Panc1 (cell line): ENCODE results near the gene MUCL3. TPM values are rescaled to one million over a fixed set of nuclear protein-coding genes. Genes with fewer than 3 reads are reported as not detected.
"Not testable (repeated sequence)": the region's sequence is repeated elsewhere in the genome, so short reads cannot be mapped to it uniquely, and the experiment has no call there.

ENCODE experiments used
- ATAC-seq: fragments of 200-7000 bp; cut with Tn5 transposase; 2 replicates; pipeline ENCODE4 v1.9.1; 2020; ENCODE audit warnings: mild to moderate bottlenecking, moderate library complexity
- BruUV-seq: library from RNA; stranded (reverse); fragments of 400-500 nt; replicated peaks from 2 replicates; lab custom pipeline; 2021; lab: Mats Ljungman, UMichigan
- CTCF ChIA-PET: fragments of 300-600 bp; sonication (Branson Sonifier 250); formaldehyde crosslinking; loops from one replicate; lab custom pipeline; 2022; ENCODE audit warnings: antibody characterized with exemption; lab: Charles Lee
- POLR2A ChIA-PET: fragments of 300-600 bp; sonication (Branson Sonifier 250); formaldehyde crosslinking; loops from one replicate; lab custom pipeline; 2022; ENCODE audit warnings: antibody characterized with exemption; lab: Charles Lee
- DNase-seq: peaks from one replicate; pipeline ENCODE4 v3.0.0-alpha.2; 2010; ENCODE audit warnings: low read depth, low spot score
- H3K27ac ChIP-seq: 2 replicates; pipeline ENCODE4 v1.5.1; 2011; ENCODE audit warnings: mild to moderate bottlenecking, low read length, inconsistent platforms
- H3K27me3 ChIP-seq: fragments of 200-500 bp; sonication (Bioruptor generic); 2 replicates; pipeline ENCODE4 v1.6.0; 2014; ENCODE audit warnings: low read length, inconsistent platforms; ENCODE audit not compliant: control insufficient read depth, insufficient read depth
- H3K36me3 ChIP-seq: fragments of 200-500 bp; sonication (Bioruptor generic); 2 replicates; pipeline ENCODE4 v1.5.1; 2014; ENCODE audit warnings: inconsistent platforms, mild to moderate bottlenecking, low read length, moderate library complexity; ENCODE audit not compliant: control insufficient read depth, insufficient read depth
- H3K4me1 ChIP-seq: 2 replicates; pipeline ENCODE4 v1.5.1; 2011; ENCODE audit warnings: inconsistent platforms, mild to moderate bottlenecking, low read length, moderate library complexity; ENCODE audit not compliant: control insufficient read depth, insufficient read depth
- H3K4me3 ChIP-seq, 2 experiments: 2 replicates each; pipeline ENCODE4 v1.5.1; 2011 to 2012; ENCODE audit warnings: low read depth in 2 of 2, low read length in 2 of 2, mild to moderate bottlenecking in 2 of 2, inconsistent platforms in 1 of 2, moderate library complexity in 1 of 2
- H3K9me3 ChIP-seq: fragments of 200-500 bp; sonication (Bioruptor generic); 2 replicates; pipeline ENCODE4 v1.5.1; 2014; ENCODE audit warnings: low read depth, mild to moderate bottlenecking, inconsistent platforms, low read length, moderate library complexity; ENCODE audit not compliant: control insufficient read depth, insufficient read depth
- POLR2AphosphoS5 ChIP-seq: IDR thresholded peaks from 2 replicates; pipeline ENCODE4 v1.6.1; 2012; ENCODE audit warnings: mild to moderate bottlenecking, low read depth, low read length, moderate library complexity
- SIN3A ChIP-seq: IDR thresholded peaks from 2 replicates; pipeline ENCODE4 v1.6.1; 2012; ENCODE audit warnings: low read depth, mild to moderate bottlenecking, low read length, moderate library complexity, borderline replicate concordance; ENCODE audit not compliant: insufficient read depth
- TCF7L2 ChIP-seq: IDR thresholded peaks from 2 replicates; pipeline ENCODE4 v1.6.1; 2011; ENCODE audit warnings: mild to moderate bottlenecking, low read depth, low read length, inconsistent platforms
- in situ Hi-C: cut with HindIII; loops from 2 replicates; pipeline ENCODE4 v1.10.0; 2016; ENCODE audit warnings: low sequenced_read_pairs, low pct_unique_long_range_greater_than_20kb
- intact Hi-C: fragments of 100-400 bp; cut with micrococcal nuclease; formaldehyde crosslinking; loops from one replicate; pipeline ENCODE4 v1.10.0; 2022; ENCODE audit not compliant: unreplicated experiment
- total RNA-seq: library from RNA; stranded (reverse); gene quantifications from one replicate; pipeline ENCODE4 v1.2.1, GENCODE V29; 2021; ENCODE audit not compliant: unreplicated experiment
- TF ChIP-seq, protein P1 (sequence below): fragments of 450-650 bp; IDR thresholded peaks from 2 replicates; pipeline ENCODE4 v1.5.1; 2017; ENCODE audit warnings: mild to moderate bottlenecking
- TF ChIP-seq, protein P2 (sequence below), 2 experiments: IDR thresholded peaks; 2 replicates each; pipeline ENCODE4 v1.6.1; 2011 to 2012; ENCODE audit warnings: low read depth in 2 of 2, control low read depth in 1 of 2, low read length in 1 of 2, mild to moderate bottlenecking in 1 of 2, moderate library complexity in 1 of 2; ENCODE audit not compliant: insufficient read depth in 1 of 2

Gene MUCL3
- total RNA-seq, 1 experiment from 2014 or later, result not detected

DNA sequence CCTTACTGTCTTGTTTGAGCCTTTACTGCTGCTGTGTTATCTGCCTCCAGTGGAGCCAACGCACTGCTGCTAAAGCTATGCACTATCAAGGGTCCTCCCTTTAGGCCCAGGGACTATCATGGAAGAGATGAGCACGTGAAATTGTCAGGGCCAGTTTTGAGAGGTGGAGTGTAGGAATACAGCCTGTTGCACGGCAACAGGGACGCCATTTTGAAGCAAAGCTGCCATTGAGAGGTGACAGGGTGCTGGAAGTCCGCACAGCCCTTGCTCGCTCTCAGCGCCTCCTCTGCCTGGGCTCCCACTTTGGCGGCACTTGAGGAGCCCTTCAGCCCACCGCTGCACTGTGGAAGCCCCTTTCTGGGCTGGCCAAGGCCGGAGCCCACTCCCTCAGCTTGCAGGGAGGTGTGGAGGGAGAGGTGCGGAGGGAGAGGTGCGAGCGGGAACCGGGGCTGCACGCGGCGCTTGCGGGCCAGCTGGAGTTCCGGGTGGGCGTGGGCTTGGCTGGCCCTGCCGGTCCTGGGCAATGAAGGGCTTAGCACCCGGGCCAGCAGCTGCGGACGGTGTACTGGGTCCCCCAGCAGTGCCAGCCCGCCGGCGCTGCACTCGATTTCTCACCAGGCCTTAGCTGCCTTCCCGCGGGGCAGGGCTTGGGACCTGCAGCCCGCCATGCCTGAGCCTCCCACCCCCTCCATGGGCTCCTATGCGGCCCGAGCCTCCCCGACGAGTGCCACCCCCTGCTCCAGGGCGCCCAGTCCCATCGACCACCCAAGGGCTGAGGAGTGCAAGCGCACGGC is 59.5 kb downstream of the MUCL3 start:
- H3K27ac ChIP-seq, H3K4me1 ChIP-seq, H3K4me3 ChIP-seq, in situ Hi-C loops, POLR2A ChIA-PET, CTCF ChIA-PET, H3K36me3 ChIP-seq, BruUV-seq, intact Hi-C loops, ATAC-seq, H3K9me3 ChIP-seq, H3K27me3 ChIP-seq, DNase-seq: not testable (repeated sequence)

DNA sequence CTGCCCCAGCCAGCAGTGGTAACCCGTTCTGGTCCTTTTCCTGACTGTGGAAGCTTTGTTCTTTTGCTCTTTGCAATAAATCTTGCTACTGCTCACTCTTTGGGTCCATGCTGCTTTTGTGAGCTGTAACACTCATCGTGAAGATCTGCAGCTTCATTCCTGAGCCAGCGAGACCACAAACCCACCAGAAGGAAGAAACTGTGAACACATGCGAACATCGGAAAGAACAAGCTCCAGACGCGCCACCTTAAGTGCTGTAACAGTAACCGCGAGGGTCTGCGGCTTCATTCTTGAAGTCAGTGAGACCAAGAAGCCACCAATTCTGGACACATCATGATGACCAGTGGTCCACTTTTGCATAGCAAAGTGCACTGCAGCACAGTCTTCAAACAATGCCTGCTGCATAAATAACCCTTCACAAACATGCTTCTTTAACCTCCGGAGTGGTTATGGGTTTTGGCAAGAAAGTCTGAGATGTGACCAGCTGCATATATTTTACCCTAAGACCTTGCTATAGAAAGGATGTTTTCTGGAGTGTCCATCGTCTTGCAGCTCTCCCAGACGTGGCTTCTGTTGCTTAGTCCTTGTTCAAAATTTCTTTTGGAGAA is 60.6 kb downstream of the MUCL3 start:
- no TSS peak for BruUV-seq
- in situ Hi-C loops, result no loop called here
- no peak for DNase-seq
- Histone ChIP-seq H3K27me3 (no peaks in the 10 kb centered on the region), H3K27ac (no peak overlapping the region), H3K4me1 (no peaks in the 10 kb centered on the region), H3K9me3 (no peaks in the 10 kb centered on the region), H3K4me3 (no peak overlapping the region), H3K36me3 (no peaks in the 10 kb centered on the region)
- ChIA-PET CTCF (no interaction called here), POLR2A (no interaction called here)
- intact Hi-C loops, result no loop called here
- no peak for TF ChIP-seq POLR2AphosphoS5
- TF ChIP-seq, protein P1, sequence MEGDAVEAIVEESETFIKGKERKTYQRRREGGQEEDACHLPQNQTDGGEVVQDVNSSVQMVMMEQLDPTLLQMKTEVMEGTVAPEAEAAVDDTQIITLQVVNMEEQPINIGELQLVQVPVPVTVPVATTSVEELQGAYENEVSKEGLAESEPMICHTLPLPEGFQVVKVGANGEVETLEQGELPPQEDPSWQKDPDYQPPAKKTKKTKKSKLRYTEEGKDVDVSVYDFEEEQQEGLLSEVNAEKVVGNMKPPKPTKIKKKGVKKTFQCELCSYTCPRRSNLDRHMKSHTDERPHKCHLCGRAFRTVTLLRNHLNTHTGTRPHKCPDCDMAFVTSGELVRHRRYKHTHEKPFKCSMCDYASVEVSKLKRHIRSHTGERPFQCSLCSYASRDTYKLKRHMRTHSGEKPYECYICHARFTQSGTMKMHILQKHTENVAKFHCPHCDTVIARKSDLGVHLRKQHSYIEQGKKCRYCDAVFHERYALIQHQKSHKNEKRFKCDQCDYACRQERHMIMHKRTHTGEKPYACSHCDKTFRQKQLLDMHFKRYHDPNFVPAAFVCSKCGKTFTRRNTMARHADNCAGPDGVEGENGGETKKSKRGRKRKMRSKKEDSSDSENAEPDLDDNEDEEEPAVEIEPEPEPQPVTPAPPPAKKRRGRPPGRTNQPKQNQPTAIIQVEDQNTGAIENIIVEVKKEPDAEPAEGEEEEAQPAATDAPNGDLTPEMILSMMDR, result no peak
- TF ChIP-seq, protein P2, sequence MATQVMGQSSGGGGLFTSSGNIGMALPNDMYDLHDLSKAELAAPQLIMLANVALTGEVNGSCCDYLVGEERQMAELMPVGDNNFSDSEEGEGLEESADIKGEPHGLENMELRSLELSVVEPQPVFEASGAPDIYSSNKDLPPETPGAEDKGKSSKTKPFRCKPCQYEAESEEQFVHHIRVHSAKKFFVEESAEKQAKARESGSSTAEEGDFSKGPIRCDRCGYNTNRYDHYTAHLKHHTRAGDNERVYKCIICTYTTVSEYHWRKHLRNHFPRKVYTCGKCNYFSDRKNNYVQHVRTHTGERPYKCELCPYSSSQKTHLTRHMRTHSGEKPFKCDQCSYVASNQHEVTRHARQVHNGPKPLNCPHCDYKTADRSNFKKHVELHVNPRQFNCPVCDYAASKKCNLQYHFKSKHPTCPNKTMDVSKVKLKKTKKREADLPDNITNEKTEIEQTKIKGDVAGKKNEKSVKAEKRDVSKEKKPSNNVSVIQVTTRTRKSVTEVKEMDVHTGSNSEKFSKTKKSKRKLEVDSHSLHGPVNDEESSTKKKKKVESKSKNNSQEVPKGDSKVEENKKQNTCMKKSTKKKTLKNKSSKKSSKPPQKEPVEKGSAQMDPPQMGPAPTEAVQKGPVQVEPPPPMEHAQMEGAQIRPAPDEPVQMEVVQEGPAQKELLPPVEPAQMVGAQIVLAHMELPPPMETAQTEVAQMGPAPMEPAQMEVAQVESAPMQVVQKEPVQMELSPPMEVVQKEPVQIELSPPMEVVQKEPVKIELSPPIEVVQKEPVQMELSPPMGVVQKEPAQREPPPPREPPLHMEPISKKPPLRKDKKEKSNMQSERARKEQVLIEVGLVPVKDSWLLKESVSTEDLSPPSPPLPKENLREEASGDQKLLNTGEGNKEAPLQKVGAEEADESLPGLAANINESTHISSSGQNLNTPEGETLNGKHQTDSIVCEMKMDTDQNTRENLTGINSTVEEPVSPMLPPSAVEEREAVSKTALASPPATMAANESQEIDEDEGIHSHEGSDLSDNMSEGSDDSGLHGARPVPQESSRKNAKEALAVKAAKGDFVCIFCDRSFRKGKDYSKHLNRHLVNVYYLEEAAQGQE (IDR thresholded peaks at IDR 0.05; ENCODE audit: insufficient read depth in 1 of 2, low read depth in 2 of 2, low read length in 1 of 2), result no peak
- no peak for TF ChIP-seq SIN3A
- no peak for TF ChIP-seq TCF7L2
- no peak for ATAC-seq

DNA sequence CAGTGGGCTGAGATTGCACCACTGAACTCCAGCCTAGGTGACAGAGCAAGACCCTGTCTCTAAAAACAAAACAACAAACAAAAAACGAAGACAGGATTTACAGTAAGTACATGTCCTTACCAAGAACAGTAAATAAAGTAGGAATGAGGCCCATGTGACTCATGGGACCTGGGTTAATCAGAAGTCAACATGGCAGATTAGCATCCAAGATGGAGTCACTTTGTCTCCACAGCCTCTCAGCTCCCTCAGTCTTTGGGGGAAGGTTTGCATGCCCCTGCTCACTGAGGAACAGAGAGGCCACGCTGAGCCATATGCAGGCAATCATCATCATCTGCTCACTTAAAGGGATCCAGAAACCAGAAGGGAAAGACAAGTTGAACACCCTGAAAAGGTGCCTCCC is 61.7 kb downstream of the MUCL3 start:
- ATAC-seq (no peak), DNase-seq (no peak)
- H3K9me3 ChIP-seq, result no peaks in the 10 kb centered on the region
- H3K36me3 ChIP-seq, result no peaks in the 10 kb centered on the region
- no peak overlapping the region for H3K27ac ChIP-seq
- TF ChIP-seq SIN3A, result no peak
- TF ChIP-seq, protein P1, result no peak
- TF ChIP-seq, protein P2 (IDR thresholded peaks at IDR 0.05; ENCODE audit: insufficient read depth in 1 of 2, low read depth in 2 of 2, low read length in 1 of 2), result no peak
- no peak for TF ChIP-seq TCF7L2
- no peak for TF ChIP-seq POLR2AphosphoS5
- in situ Hi-C loops, result no loop called here
- ChIA-PET CTCF (no interaction called here), POLR2A (no interaction called here)
- no TSS peak for BruUV-seq
- no peaks in the 10 kb centered on the region for H3K27me3 ChIP-seq
- H3K4me1 ChIP-seq, result no peaks in the 10 kb centered on the region
- intact Hi-C loops, result no loop called here
- no peak overlapping the region for H3K4me3 ChIP-seq
